Spleen (tissue), 11 donors: ENCODE results near the gene PEX5L. TPM values are rescaled to one million over a fixed set of nuclear protein-coding genes. Genes with fewer than 3 reads are reported as not detected.
"Not testable (repeated sequence)": the region's sequence is repeated elsewhere in the genome, so short reads cannot be mapped to it uniquely, and the experiment has no call there.

Experiments
- DNase-seq: peaks from one replicate; pipeline ENCODE4 v3.0.0-alpha.2; 2020
- H3K27ac ChIP-seq, 8 donors: fragments of 200-600 bp; sonication (generic) in 7 of 8; 1 replicate in 4 of 8; 2 replicates in 4 of 8; pipeline versions ENCODE4 v1.5.0 to v1.8.0; 2016 to 2021; ENCODE audit warnings: inconsistent platforms in 4 of 8, mild to moderate bottlenecking in 4 of 8, moderate library complexity in 1 of 8
- H3K27me3 ChIP-seq, 7 donors: fragments of 200-600 bp; sonication (generic) in 6 of 7; replicated peaks in 1 of 7; 1 replicate in 4 of 7; 2 replicates in 3 of 7; pipeline versions ENCODE4 v1.5.0 to v1.8.0; 2016 to 2021; ENCODE audit warnings: inconsistent platforms in 3 of 7, mild to moderate bottlenecking in 1 of 7
- H3K36me3 ChIP-seq, 6 donors: fragments of 200-600 bp; sonication (generic) in 5 of 6; 1 replicate in 4 of 6; 2 replicates in 2 of 6; pipeline versions ENCODE4 v1.5.0 to v1.8.0; 2016 to 2021; ENCODE audit warnings: inconsistent platforms in 2 of 6
- H3K4me1 ChIP-seq, 6 donors: fragments of 200-600 bp; sonication (generic) in 5 of 6; 1 replicate in 3 of 6; 2 replicates in 3 of 6; pipeline versions ENCODE4 v1.5.0 to v1.8.0; 2016 to 2021; ENCODE audit warnings: inconsistent platforms in 3 of 6
- H3K4me3 ChIP-seq, 8 donors: fragments of 200-600 bp; sonication (generic) in 7 of 8; 1 replicate in 4 of 8; 2 replicates in 4 of 8; pipeline versions ENCODE4 v1.5.0 to v1.8.0; 2016 to 2021; ENCODE audit warnings: inconsistent platforms in 4 of 8, mild to moderate bottlenecking in 4 of 8, moderate library complexity in 2 of 8
- H3K9me3 ChIP-seq, 8 donors: fragments of 200-600 bp; sonication (generic) in 7 of 8; 1 replicate in 4 of 8; 2 replicates in 4 of 8; pipeline versions ENCODE4 v1.5.0 to v1.8.0; 2016 to 2021; ENCODE audit warnings: inconsistent platforms in 4 of 8
- CTCF ChIP-seq, 11 experiments: fragments of 200-600 bp in 7 of 11; fragments of 450-650 bp in 4 of 11; sonication (generic) in 4 of 11; IDR thresholded peaks in 8 of 11; conservative IDR thresholded peaks in 3 of 11; 1 replicate in 7 of 11; 2 replicates in 4 of 11; pipeline versions ENCODE4 v1.4.0 to v1.8.0; 2016 to 2021; ENCODE audit warnings: antibody characterized with exemption in 11 of 11, inconsistent platforms in 4 of 11, mild to moderate bottlenecking in 1 of 11
- POLR2A ChIP-seq, 3 donors: fragments of 450-650 bp; IDR thresholded peaks; one replicate each; pipeline ENCODE4 v1.5.1; 2017; ENCODE audit warnings: antibody characterized with exemption in 3 of 3, mild to moderate bottlenecking in 1 of 3
- POLR2AphosphoS5 ChIP-seq, 3 donors: sonication (generic); formaldehyde crosslinking; IDR thresholded peaks; one replicate each; pipeline ENCODE4 v1.5.1; 2017; ENCODE audit warnings: antibody characterized with exemption in 3 of 3
- WGBS, 5 donors: extraction: QIAGEN DNeasy Blood & Tissue Kit in 3 of 5; methylation state at CpG; one replicate each; pipeline versions ENCODE4 v1.1.5 to v1.1.7; 2013 to 2018; 5-methylcytosine and 5-hydroxymethylcytosine counted together
- intact Hi-C: fragments of 100-400 bp; cut with DNase I; formaldehyde crosslinking; loops from one replicate; pipeline ENCODE4 v1.15.0; 2023; ENCODE audit warnings: low total_unique reads
- polyA plus RNA-seq, 3 donors: library from polyadenylated mRNA; stranded (reverse); fragments of 200-250 nt; gene quantifications; one replicate each; pipeline ENCODE4 v1.2.1, GENCODE V29; 2013
- total RNA-seq, 7 donors: library from RNA; depleted of rRNA in 3 of 7; stranded (reverse); fragments of >200 nt in 3 of 7; fragmentation: NEBNext Ultra II Directional in 4 of 7; extraction: Animal tissue kit (Norgen Biotek cat#: 25700) in 4 of 7; gene quantifications; one replicate each; pipeline versions ENCODE4 v1.1.0 to v1.2.1, GENCODE V29; 2016 to 2021
- donor health status: healthy with polysubstance abuse.
- donor health status: DM: no; HTN: no; CAD: no; lungs with moderate emphysema.
- donor health status: DM: no; HTN: no; CAD: no.
- donor health status: Bipolar disorder and iron deficiency.
- donor health status: healthy.
- donor health status: DM: no; HTN: no; CAD: no.
- donor health status: DM: yes; HTN: yes; CAD: no.

PEX5L gene
- total and polyA plus RNA-seq, 10 donors: under 0.01 to 0.55 (median 0.02) TPM; not detected in 7

DNA sequence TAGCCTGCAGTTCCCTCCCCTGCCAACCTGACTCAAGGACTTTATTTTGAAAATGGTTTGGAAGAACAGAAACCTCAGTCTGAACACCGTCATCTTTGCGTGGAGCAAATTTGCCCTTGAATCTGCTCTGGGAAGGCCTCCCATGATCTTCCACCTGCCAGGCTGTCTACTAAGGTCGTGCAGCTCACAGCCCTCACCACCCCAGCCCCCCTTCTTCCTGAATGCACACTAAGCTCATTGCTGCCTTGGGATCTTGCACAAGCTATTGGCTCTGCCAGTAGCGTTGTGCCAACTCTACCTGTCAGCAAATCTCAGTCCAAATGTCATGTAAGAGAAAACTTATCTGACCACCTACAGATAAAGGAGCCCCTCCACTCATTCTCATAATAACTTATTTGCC is 242.4 kb downstream of the PEX5L start:
- no peaks in the 10 kb centered on the region for H3K36me3 ChIP-seq
- no peak for DNase-seq
- H3K4me1 ChIP-seq: no peaks in the 10 kb centered on the region
- H3K4me3 ChIP-seq: no peak overlapping the region
- WGBS, 5 donors: 62 to 68% (median 64%) methylated on average over 4 of the region's 4 CpGs
- intact Hi-C loops: no loop called here
- H3K9me3 ChIP-seq: no peaks in the 10 kb centered on the region
- TF ChIP-seq CTCF (IDR thresholded peaks at IDR 0.05 in 8 of 11, conservative IDR thresholded peaks at IDR 0.05 in 3 of 11) (no peak), POLR2A (IDR thresholded peaks at IDR 0.05) (no peak), POLR2AphosphoS5 (IDR thresholded peaks at IDR 0.05) (no peak)
- no peak overlapping the region for H3K27ac ChIP-seq
- no peaks in the 10 kb centered on the region for H3K27me3 ChIP-seq

- H3K27ac ChIP-seq: no peak overlapping the region
- H3K9me3 ChIP-seq: no peaks in the 10 kb centered on the region
- 73 to 96% (median 95%) methylated on average over 3 of the region's 3 CpGs for WGBS, 5 donors
- H3K27me3 ChIP-seq: no peaks in the 10 kb centered on the region
- no peaks in the 10 kb centered on the region for H3K4me1 ChIP-seq
- H3K4me3 ChIP-seq: no peak overlapping the region
- TF ChIP-seq CTCF (IDR thresholded peaks at IDR 0.05 in 8 of 11, conservative IDR thresholded peaks at IDR 0.05 in 3 of 11): no peak
- no peak for TF ChIP-seq POLR2A (IDR thresholded peaks at IDR 0.05)
- no peak for TF ChIP-seq POLR2AphosphoS5 (IDR thresholded peaks at IDR 0.05)
- no peak for DNase-seq
- intact Hi-C loops: no loop called here
- H3K36me3 ChIP-seq: peaks cover 0 to 2% (median 0%) of the 10 kb centered on the region in 6 donors
These were observed 244.9 kb downstream of the PEX5L start for GRCh38 chr3:179791793-179792192.

DNA sequence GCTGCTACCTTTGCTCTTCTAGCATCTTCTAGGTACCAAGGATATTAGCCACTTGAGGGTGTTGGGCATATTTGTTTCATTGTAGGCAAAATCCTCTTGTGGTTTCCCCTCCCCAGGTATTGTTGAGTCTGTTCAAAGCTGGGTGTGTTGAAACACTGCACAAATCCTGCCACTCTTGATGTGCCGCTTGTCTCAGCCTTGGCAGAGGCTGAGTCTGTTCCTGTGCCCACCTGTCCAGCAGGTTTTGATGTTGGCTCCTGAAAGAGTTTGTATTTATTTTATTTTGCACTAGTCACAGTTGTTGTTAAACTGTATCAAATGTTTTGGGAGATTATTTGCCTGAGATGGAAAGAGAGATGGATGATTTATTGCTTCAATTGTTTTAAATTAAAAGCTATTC is 247.7 kb downstream of the PEX5L start:
- Histone ChIP-seq H3K27ac (no peak overlapping the region), H3K4me1 (no peaks in the 10 kb centered on the region), H3K27me3 (no peaks in the 10 kb centered on the region), H3K4me3 (no peak overlapping the region), H3K9me3 (no peaks in the 10 kb centered on the region), H3K36me3 (peaks cover 0 to 27% (median 0%) of the 10 kb centered on the region in 6 donors)
- no peak for DNase-seq
- intact Hi-C loops: no loop called here
- 74 to 100% (median 93%) methylated on average over 1 of the region's 1 CpG for WGBS, 5 donors
- TF ChIP-seq POLR2A (IDR thresholded peaks at IDR 0.05) (no peak), POLR2AphosphoS5 (IDR thresholded peaks at IDR 0.05) (no peak), CTCF (IDR thresholded peaks at IDR 0.05 in 8 of 11, conservative IDR thresholded peaks at IDR 0.05 in 3 of 11) (no peak)

DNA sequence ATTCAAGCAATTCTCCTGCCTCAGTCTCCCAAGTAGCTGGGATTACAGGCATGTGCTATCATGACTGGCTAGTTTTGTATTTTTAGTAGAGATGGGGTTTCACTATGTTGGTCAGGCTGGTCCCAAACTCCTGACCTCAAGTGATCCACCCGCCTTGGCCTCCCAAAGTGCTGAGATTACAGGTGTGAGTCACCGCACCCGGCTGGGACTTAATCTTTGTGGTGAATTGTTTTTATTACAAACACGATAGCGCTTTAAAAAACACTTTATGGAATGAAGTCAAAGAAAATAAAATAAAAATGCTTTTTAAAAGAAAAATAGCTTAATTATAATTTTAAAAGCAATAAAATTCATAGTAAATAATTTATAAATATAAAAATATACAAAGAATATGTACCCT is 253.9 kb downstream of the PEX5L start:
- H3K9me3 ChIP-seq, DNase-seq, H3K4me3 ChIP-seq, intact Hi-C loops, H3K27ac ChIP-seq, H3K4me1 ChIP-seq, H3K27me3 ChIP-seq: not testable (repeated sequence)
- peaks cover 0 to 72% (median 10%) of the 10 kb centered on the region in 6 donors for H3K36me3 ChIP-seq
- 94 to 99% (median 97%) methylated on average over 5 of the region's 5 CpGs for WGBS, 5 donors
